DLD1 (cell line): Measurements from ENCODE around the gene TSPAN17.

Experiments used
- in situ Hi-C: cut with HindIII; loops from 2 replicates; pipeline ENCODE4 v1.10.0; 2017; ENCODE audit warnings: low sequenced_read_pairs

TSPAN17 gene

GRCh38 chr5:176658817-176659511 lies 11.7 kb downstream of the TSPAN17 start:
- in situ Hi-C loops: no loop called here

- in situ Hi-C loops: no loop called here
Measured at GRCh38 chr5:176659512-176659839, 12.2 kb downstream of the TSPAN17 start.

GRCh38 chr5:176659860-176660461 lies 12.7 kb downstream of the TSPAN17 start:
- in situ Hi-C loops: no loop called here

GRCh38 chr5:176660530-176660859 lies 13.2 kb downstream of the TSPAN17 start:
- in situ Hi-C loops: no loop called here

GRCh38 chr5:176660860-176661641 lies 13.8 kb downstream of the TSPAN17 start:
- in situ Hi-C loops: no loop called here

GRCh38 chr5:176661676-176662075 lies 14.4 kb downstream of the TSPAN17 start:
- in situ Hi-C loops: no loop called here

- in situ Hi-C loops: no loop called here
Measured at GRCh38 chr5:176662371-176663333, 15.4 kb downstream of the TSPAN17 start.

- in situ Hi-C loops: no loop called here
Measured at GRCh38 chr5:176663566-176663965, 16.3 kb downstream of the TSPAN17 start.

GRCh38 chr5:176664479-176664878 lies 17.2 kb downstream of the TSPAN17 start:
- in situ Hi-C loops: no loop called here

GRCh38 chr5:176664886-176665285 lies 17.6 kb downstream of the TSPAN17 start:
- in situ Hi-C loops: no loop called here

- in situ Hi-C loops: no loop called here
Measured at GRCh38 chr5:176665517-176665916, 18.2 kb downstream of the TSPAN17 start.

- in situ Hi-C loops: no loop called here
Measured at GRCh38 chr5:176667637-176668036, 20.4 kb downstream of the TSPAN17 start.

GRCh38 chr5:176670449-176670848 lies 23.2 kb downstream of the TSPAN17 start:
- in situ Hi-C loops: no loop called here

GRCh38 chr5:176671399-176671798 lies 24.1 kb downstream of the TSPAN17 start:
- in situ Hi-C loops: no loop called here

GRCh38 chr5:176671890-176672747 lies 24.8 kb downstream of the TSPAN17 start:
- in situ Hi-C loops: no loop called here

GRCh38 chr5:176673651-176674583 lies 26.6 kb downstream of the TSPAN17 start:
- in situ Hi-C loops: no loop called here

GRCh38 chr5:176674799-176675198 lies 27.5 kb downstream of the TSPAN17 start:
- in situ Hi-C loops: no loop called here

- in situ Hi-C loops: no loop called here
Measured at GRCh38 chr5:176675676-176676360, 28.5 kb downstream of the TSPAN17 start.
